Epithelial cell of esophagus (primary cell): ENCODE results near the gene GPX4.

Source experiments
- DNase-seq: peaks from one replicate; pipeline ENCODE4 v3.0.0; 2010; ENCODE audit warnings: low read depth
- H3K4me3 ChIP-seq: 2 replicates; pipeline ENCODE4 v1.5.1; 2011; ENCODE audit warnings: mild to moderate bottlenecking, low read length, control low read depth
- CTCF ChIP-seq: IDR thresholded peaks from 2 replicates; pipeline ENCODE4 v1.5.1; 2011; ENCODE audit warnings: low read depth, mild to moderate bottlenecking, low read length, control low read depth, inconsistent platforms; ENCODE audit not compliant: insufficient read depth; ENCODE audit errors: missing control alignments

GPX4 gene

GRCh38 chr19:1082165-1082927 lies 21.4 kb upstream of the GPX4 start:
- no peak for TF ChIP-seq CTCF
- H3K4me3 ChIP-seq = peak overlapping the region; percentile 50
- peak; percentile 98 for DNase-seq

DNA sequence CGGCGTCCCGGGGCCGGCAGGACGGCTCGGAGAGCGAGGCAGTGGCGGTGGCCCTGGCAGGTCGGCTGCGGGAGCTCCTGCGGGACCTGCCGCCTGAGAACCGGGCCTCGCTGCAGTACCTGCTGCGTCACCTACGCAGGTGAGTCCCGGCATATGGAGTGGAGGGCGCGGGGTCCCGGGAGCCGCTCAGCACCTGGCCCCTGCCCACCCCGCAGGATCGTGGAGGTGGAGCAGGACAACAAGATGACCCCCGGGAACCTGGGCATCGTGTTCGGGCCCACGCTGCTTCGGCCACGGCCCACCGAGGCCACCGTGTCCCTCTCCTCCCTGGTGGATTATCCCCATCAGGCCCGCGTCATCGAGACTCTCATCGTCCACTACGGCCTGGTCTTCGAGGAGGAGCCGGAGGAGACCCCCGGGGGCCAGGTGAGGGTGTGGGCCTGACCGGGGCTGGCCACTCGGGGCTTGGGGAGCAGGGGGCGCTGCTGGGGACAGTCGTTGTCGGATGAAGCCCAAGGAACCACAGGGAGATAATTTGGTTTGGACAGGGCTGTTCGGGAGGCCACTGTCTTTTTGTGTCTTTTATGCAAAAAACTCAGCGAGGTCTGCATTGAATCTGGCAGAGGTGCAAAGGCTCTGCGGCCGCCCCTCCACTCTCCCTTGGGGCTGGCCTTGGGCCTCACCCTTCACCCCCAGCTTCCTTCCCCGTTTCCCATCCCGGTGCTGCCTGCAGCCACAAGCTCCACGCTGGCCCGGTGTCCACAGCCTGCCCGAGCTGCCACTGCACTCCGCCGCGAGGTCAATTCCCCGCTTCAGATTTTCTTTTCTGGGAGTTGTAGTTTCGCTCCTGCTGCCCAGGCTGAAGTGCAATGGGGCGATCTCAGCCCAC lies 20.6 kb upstream of the GPX4 start:
- H3K4me3 ChIP-seq = peak overlapping the region; percentile 50
- no peak for TF ChIP-seq CTCF
- DNase-seq = no peak

DNA sequence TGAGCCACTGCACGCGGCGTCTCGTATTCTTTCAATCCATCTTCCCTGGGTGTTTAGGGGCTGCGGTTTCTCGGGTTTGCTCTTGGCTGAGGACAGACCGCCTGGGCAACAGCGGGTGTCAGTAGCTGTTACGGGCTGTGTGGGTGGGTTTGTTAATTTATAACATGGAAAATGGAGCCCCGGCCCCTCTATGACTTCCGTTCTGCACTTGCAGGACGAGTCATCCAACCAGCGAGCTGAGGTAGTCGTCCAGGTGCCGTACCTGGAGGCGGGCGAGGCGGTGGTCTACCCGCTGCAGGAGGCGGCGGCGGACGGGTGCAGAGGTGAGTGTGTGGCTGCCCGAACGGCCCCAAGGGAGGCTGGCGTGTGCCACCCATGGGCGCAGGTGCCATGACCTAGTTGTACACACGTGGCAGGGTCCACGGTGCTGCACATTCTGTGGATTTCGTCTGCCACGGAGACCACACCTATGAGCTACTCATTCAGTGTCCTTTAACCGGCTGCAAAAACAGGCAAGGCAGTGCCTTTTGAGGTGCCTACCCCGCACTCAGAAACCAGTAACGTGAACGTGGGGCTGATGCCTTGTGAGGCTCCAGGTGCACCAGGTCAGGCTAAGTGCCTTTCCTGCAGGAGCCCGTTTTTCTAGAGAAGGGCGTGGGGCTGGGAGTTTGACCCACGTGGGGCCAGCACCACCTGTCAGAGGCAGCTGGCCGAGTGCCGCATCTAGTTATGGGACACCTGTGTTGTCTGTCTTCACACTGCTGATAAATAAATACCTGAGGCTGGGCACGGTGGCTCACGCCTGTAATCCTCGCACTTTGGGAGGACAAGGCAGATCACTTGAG lies 19.5 kb upstream of the GPX4 start:
- H3K4me3 ChIP-seq = no peak overlapping the region
- no peak for TF ChIP-seq CTCF
- DNase-seq = no peak

DNA sequence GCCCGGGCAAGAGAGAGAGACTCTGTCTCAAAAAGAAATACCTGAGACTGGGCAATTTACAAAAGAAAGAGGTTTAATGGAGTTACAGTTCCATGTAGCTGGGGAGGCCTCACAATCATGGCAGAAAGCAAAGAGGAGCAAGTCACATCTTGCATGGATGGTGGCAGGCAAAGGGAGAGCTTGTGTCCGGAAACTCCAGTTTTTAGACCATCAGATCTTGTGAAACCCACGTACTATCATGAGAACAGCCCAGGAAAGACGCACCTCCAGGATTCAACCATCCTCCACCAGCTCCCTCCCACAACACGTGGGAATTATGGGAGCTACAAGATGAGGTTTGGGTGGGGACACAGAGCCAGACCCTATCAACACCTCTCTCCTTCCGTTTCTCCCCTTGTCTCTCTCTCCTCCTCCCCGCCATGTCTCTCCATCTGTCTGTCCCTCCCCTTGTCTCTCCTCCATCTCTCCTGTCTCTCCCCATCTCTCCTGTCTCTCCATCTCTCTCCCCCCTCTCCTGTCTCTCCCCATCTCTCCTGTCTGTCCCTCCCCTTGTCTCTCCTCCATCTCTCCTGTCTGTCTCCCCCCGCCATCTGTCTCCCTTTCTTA lies 18.6 kb upstream of the GPX4 start:
- peak; percentile 62 for DNase-seq
- no peak for TF ChIP-seq CTCF
- H3K4me3 ChIP-seq = no peak overlapping the region

DNA sequence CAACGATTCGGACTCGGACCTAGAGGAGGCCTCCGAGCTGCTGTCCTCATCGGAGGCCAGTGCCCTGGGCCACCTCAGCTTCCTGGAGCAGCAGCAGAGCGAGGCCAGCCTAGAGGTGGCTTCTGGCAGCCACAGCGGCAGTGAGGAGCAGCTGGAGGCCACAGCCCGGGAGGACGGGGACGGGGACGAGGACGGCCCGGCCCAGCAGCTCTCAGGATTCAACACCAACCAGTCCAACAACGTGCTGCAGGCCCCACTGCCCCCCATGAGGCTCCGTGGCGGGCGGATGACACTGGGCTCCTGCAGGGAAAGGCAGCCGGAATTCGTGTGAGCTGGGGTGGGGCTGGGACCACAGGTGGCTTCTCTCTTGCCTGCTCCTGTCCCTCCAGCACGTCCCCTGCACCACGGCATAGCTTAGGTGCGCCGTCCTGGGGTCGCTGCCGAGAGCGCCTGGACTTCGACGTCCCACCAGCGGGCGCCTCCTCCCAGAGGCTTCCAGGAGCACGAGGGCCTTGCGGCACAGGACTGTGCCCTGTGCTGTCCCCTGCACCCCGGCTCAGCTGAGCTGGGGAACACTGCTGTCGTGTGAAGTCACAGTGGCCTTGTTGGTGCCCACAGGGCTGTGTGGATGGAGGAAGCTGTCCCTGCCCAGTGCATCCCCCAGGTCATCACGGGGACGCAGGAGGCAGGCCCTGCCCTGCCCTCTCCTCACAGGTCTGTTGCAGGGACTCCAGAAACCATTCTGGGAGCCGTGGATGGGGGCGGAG lies 17.9 kb upstream of the GPX4 start:
- TF ChIP-seq CTCF = no peak
- no peak overlapping the region for H3K4me3 ChIP-seq
- no peak for DNase-seq

DNA sequence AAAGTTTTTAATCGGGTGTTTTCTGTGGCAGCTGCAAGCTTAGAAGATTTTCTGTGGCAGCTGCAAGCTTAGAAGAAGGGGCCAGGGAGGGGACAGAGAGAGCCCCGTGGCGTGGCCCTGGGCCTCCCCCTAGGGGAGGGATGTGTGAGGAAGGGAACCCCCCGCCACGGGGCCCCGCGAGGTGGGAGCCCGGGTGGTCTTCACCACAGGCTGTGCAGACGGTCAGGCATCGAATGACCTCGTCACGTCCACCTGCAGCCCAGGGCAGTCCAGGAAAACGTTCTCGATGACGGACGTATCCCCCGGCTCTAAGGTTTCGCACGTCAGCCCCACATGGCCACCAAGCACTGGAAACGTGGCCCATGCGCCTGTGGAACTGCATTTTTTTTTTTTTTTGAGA lies 17.2 kb upstream of the GPX4 start:
- H3K4me3 ChIP-seq = no peak overlapping the region
- DNase-seq = no peak
- no peak for TF ChIP-seq CTCF
